Cardiac muscle cell (in vitro differentiated cells and primary cell): ENCODE results near the gene ARHGAP44. TPM values are rescaled to one million over a fixed set of nuclear protein-coding genes. Genes with fewer than 3 reads are reported as not detected.
A peak's percentile ranks its signal among the peaks of the same experiment; 100 is the strongest.

Source experiments
- DNase-seq, 2 donors: peaks; one replicate each; pipeline versions ENCODE4 v3.0.0 to v3.0.0-alpha.2; 2010 to 2017; ENCODE audit warnings: low read depth in 1 of 2, low spot score in 1 of 2
- H3K27ac ChIP-seq: fragments of 200-600 bp; sonication (generic); 2 replicates; pipeline ENCODE4 v1.5.1; 2016
- H3K27me3 ChIP-seq: fragments of 200-600 bp; sonication (generic); 2 replicates; pipeline ENCODE4 v1.6.0; 2016; ENCODE audit warnings: control low read depth
- H3K36me3 ChIP-seq: fragments of 200-600 bp; sonication (generic); 2 replicates; pipeline ENCODE4 v1.5.1; 2016; ENCODE audit warnings: control low read depth
- H3K4me1 ChIP-seq: fragments of 200-600 bp; sonication (generic); 2 replicates; pipeline ENCODE4 v1.8.1; 2017; ENCODE audit warnings: low read depth, mild to moderate bottlenecking, mixed run types
- H3K4me3 ChIP-seq: fragments of 200-600 bp; sonication (generic); 2 replicates; pipeline ENCODE4 v1.5.1; 2016; ENCODE audit warnings: mild to moderate bottlenecking
- H3K9me3 ChIP-seq: fragments of 200-600 bp; sonication (generic); 2 replicates; pipeline ENCODE4 v1.5.1; 2017; ENCODE audit warnings: low read depth, mild to moderate bottlenecking, control low read depth
- CTCF ChIP-seq: IDR thresholded peaks from 2 replicates; pipeline ENCODE4 v1.5.1; 2012; ENCODE audit warnings: low read depth, mild to moderate bottlenecking, low read length
- polyA plus RNA-seq: library from polyadenylated mRNA; unstranded; fragments of >200 nt; fragmentation: Nextera tagmentation; extraction: Ambion mirVana; gene quantifications from 2 replicates; pipeline ENCODE4 v1.2.1, GENCODE V29; 2016
- total RNA-seq: library from RNA; depleted of rRNA; stranded (reverse); fragments of >200 nt; gene quantifications from 2 replicates; pipeline ENCODE4 v1.2.3, GENCODE V29; 2016

The ARHGAP44 gene
- total and polyA plus RNA-seq, 2 experiments from 2014 or later, result 10.2 to 13.5 TPM

GRCh38 chr17:12806630-12807029, 17.3 kb downstream of the ARHGAP44 start:
- no peaks in the 10 kb centered on the region for H3K36me3 ChIP-seq
- H3K27ac ChIP-seq, result no peak overlapping the region
- DNase-seq, result no peak
- TF ChIP-seq CTCF, result no peak
- no peaks in the 10 kb centered on the region for H3K27me3 ChIP-seq
- no peak overlapping the region for H3K4me3 ChIP-seq
- H3K9me3 ChIP-seq, result no peaks in the 10 kb centered on the region
- peaks cover 5% of the 10 kb centered on the region for H3K4me1 ChIP-seq

- TF ChIP-seq CTCF, result no peak
- Histone ChIP-seq H3K9me3 (no peaks in the 10 kb centered on the region), H3K27me3 (no peaks in the 10 kb centered on the region), H3K4me1 (no peaks in the 10 kb centered on the region), H3K27ac (no peak overlapping the region), H3K36me3 (no peaks in the 10 kb centered on the region), H3K4me3 (no peak overlapping the region)
- DNase-seq, result no peak
Observed at GRCh38 chr17:12808723-12809122, 19.4 kb downstream of the ARHGAP44 start.

DNA sequence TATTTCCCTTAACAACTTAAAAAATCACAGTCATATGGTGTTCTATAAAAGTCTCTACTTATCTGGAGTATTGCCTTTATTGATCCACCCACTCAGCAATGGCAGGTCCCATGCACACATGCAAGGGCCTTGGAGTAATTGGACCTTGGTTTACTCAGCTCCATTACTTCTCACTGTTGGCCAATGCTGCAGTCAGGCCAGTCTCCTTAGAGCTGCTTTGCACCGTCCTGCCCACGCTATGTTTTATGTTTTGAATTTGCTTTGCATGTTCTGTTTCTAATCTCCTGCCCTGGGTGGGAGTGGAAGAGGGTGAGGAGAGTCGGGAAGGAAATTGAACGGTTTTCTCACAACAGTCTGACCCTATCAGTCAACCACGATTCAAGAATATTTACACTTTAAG, 23.6 kb downstream of the ARHGAP44 start:
- H3K36me3 ChIP-seq, result no peaks in the 10 kb centered on the region
- no peak overlapping the region for H3K27ac ChIP-seq
- H3K4me1 ChIP-seq, result no peaks in the 10 kb centered on the region
- H3K4me3 ChIP-seq, result no peak overlapping the region
- peak in 1 of 2 donors; percentile 40 for DNase-seq
- H3K27me3 ChIP-seq, result no peaks in the 10 kb centered on the region
- TF ChIP-seq CTCF, result no peak
- no peaks in the 10 kb centered on the region for H3K9me3 ChIP-seq

DNA sequence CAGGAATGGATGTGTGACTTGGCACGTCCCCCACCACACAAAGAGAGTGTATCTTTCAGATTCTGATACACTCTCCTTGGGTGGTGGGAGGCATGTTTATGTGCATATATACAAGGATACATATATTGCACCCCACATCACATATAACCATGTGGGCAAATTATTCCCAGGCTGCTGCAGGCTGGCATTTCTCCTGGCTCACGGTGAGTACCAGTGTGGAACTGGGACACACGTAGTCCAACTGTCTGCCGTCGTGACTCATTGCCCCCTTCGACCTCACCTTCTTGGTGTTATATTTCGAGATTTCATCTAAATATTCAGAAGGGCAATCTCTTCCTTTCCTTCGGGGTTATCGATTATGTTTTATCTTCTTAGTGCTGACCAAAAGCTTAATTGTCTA, 24.4 kb downstream of the ARHGAP44 start:
- no peak overlapping the region for H3K4me3 ChIP-seq
- no peaks in the 10 kb centered on the region for H3K27me3 ChIP-seq
- H3K36me3 ChIP-seq, result no peaks in the 10 kb centered on the region
- H3K9me3 ChIP-seq, result no peaks in the 10 kb centered on the region
- H3K27ac ChIP-seq, result no peak overlapping the region
- no peak for TF ChIP-seq CTCF
- no peak for DNase-seq
- H3K4me1 ChIP-seq, result no peaks in the 10 kb centered on the region

DNA sequence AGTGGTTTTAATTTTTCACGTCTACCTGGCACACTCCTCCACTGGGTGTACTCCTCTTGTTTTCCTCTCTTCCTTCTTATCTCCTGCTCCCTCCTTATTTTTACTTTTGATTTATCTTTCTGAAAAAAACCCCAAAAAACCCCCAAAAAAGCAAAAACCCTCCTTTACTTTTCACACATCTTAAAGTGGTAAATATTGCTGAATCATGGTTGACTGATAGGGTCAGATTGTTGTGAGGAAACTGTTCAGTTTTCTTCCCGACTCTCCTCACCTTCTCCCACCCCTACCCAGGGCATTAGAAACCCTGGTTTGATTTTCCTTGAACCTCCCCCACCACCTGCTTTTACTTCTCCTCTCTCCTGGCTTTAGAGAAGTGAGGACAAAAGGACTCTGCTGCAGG, 25.4 kb downstream of the ARHGAP44 start:
- Histone ChIP-seq H3K27me3 (no peaks in the 10 kb centered on the region), H3K4me1 (no peaks in the 10 kb centered on the region), H3K4me3 (no peak overlapping the region), H3K9me3 (no peaks in the 10 kb centered on the region), H3K27ac (no peak overlapping the region), H3K36me3 (no peaks in the 10 kb centered on the region)
- no peak for DNase-seq
- TF ChIP-seq CTCF, result no peak

DNA sequence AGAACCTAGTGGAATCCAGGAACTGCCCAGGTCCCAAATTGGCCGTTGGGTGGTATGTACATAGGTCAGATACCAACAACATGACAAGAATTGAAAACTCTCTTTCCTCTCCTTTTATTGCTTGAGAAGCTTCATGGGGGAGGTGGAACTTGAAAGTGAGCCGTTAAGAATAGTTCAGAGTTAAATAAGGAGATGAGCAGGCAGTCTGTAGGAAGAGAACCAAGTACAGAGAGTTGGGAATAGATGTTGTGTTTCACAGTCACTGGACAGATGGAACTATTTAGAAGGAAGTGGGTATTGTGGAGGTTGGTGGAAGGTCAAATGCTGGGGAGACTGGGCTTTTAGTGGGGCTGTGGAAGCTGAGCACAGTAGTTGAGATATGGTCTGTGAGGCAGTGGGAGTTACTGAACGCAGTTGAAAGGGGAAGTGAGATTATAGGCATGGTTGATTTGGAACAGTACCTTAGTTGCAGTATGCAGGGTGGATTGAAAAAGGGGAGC, 26.4 kb downstream of the ARHGAP44 start:
- no peaks in the 10 kb centered on the region for H3K4me1 ChIP-seq
- no peak for TF ChIP-seq CTCF

More for the DNA sequence above, 26.4 kb downstream of the ARHGAP44 start:
- no peaks in the 10 kb centered on the region for H3K9me3 ChIP-seq
- H3K4me3 ChIP-seq, result no peak overlapping the region
- H3K27me3 ChIP-seq, result no peaks in the 10 kb centered on the region
- H3K27ac ChIP-seq, result no peak overlapping the region
- H3K36me3 ChIP-seq, result no peaks in the 10 kb centered on the region
- no peak for DNase-seq
